Natural killer cell (primary cell): Measurements from ENCODE around the gene C1RL. TPM values are rescaled to one million over a fixed set of nuclear protein-coding genes. Genes with fewer than 3 reads are reported as not detected.

Experiments used
- ATAC-seq, 3 donors: fragments of 150-1000 bp in 2 of 3; fragments of 200-7000 bp in 1 of 3; cut with Tn5 transposase; 1 replicate in 1 of 3; 2 replicates in 2 of 3; pipeline ENCODE4 v1.10.0; 2021; ENCODE audit warnings: mild to moderate bottlenecking in 2 of 3, moderate library complexity in 2 of 3
- DNase-seq, 2 donors: peaks; one replicate each; pipeline versions ENCODE4 v3.0.0 to v3.0.0-alpha.2; 2013 to 2021; ENCODE audit warnings: mixed read lengths in 1 of 2
- H3K27ac ChIP-seq: one replicate; pipeline ENCODE4 v1.5.1; 2013; ENCODE audit warnings: mild to moderate bottlenecking, low read length
- H3K27me3 ChIP-seq: one replicate; pipeline ENCODE4 v1.6.1; 2013; ENCODE audit warnings: low read length; ENCODE audit not compliant: control insufficient read depth, insufficient read depth
- H3K36me3 ChIP-seq: one replicate; pipeline ENCODE4 v1.6.1; 2013; ENCODE audit warnings: low read length; ENCODE audit not compliant: control insufficient read depth, insufficient read depth
- H3K4me1 ChIP-seq: one replicate; pipeline ENCODE4 v1.6.1; 2013; ENCODE audit warnings: low read length; ENCODE audit not compliant: control insufficient read depth, insufficient read depth
- H3K4me3 ChIP-seq: one replicate; pipeline ENCODE4 v1.5.1; 2013; ENCODE audit warnings: low read length
- H3K9me3 ChIP-seq: one replicate; pipeline ENCODE4 v1.6.1; 2013; ENCODE audit warnings: low read length; ENCODE audit not compliant: control insufficient read depth, insufficient read depth
- H3K27ac Mint-ChIP-seq, 2 donors: one replicate each; pipeline ENCODE4 v1.8.0; 2022; ENCODE audit warnings: mild to moderate bottlenecking in 2 of 2, mixed read lengths in 2 of 2, moderate library complexity in 1 of 2
- H3K27me3 Mint-ChIP-seq, 2 donors: one replicate each; pipeline ENCODE4 v1.8.0; 2022; ENCODE audit warnings: low read depth in 2 of 2, mixed read lengths in 2 of 2
- H3K36me3 Mint-ChIP-seq: one replicate; pipeline ENCODE4 v1.8.0; 2022; ENCODE audit warnings: mixed read lengths
- H3K4me1 Mint-ChIP-seq, 2 donors: one replicate each; pipeline ENCODE4 v1.8.0; 2022; ENCODE audit warnings: mixed read lengths in 2 of 2
- H3K4me3 Mint-ChIP-seq: one replicate; pipeline ENCODE4 v1.8.0; 2022; ENCODE audit warnings: mild to moderate bottlenecking, moderate library complexity, mixed read lengths
- H3K9me3 Mint-ChIP-seq, 2 donors: one replicate each; pipeline ENCODE4 v1.8.0; 2022; ENCODE audit warnings: mixed read lengths in 2 of 2
- CTCF ChIP-seq: fragments of 200-600 bp; IDR thresholded peaks from one replicate; pipeline ENCODE4 v1.8.0; 2022; ENCODE audit warnings: antibody characterized with exemption
- WGBS: methylation state at CpG from one replicate; pipeline ENCODE4 v1.1.7; 2013; ENCODE audit warnings: missing lambda C conversion rate; ENCODE audit not compliant: insufficient coverage; 5-methylcytosine and 5-hydroxymethylcytosine counted together
- intact Hi-C: fragments of 100-400 bp; cut with micrococcal nuclease; formaldehyde crosslinking; loops from one replicate; pipeline ENCODE4 v1.14.2; 2022
- total RNA-seq, 4 donors: library from RNA; stranded (reverse); fragments of 120-200 nt in 1 of 4; gene quantifications; one replicate each; pipeline versions ENCODE4 v1.2.3 to v1.2.4, GENCODE V29; 2013 to 2022

C1RL gene
- total RNA-seq, 3 donors from 2014 or later (not counting 1 experiment from before 2014, with no cell fraction given), result 29.1 to 35.5 (median 31.0) TPM

DNA sequence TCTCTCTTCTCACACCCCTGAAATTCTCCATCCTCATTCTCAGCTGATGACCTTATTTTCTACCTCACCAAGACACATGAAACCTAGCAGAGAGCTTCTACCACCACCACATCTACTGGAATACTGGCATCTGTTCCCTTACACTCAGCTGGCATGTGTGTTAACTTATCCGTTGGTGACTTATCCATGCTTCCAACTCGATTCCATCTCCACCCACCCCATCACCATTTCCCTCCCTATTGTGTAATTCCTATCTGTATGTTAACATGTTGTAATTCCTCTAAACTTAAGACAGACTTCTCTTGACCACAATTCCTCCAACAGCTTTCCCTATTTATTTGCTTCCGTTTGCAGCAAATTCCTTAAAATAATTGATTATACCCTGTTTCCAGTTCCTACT is 33.1 kb downstream of the C1RL start:
- 87% methylated on average over 3 of the region's 3 CpGs for WGBS
- Mint-ChIP-seq H3K4me1 (peaks cover 0 to 8% of the 10 kb centered on the region in 2 donors), H3K36me3 (no peaks in the 10 kb centered on the region), H3K4me3 (no peak overlapping the region), H3K27ac (peak overlapping the region in 1 of 2 donors; percentile 37), H3K27me3 (peaks cover 16 to 22% of the 10 kb centered on the region in 2 donors), H3K9me3 (no peaks in the 10 kb centered on the region)
- ATAC-seq, result peak in 1 of 3 donors; percentile 20
- Histone ChIP-seq H3K27me3 (no peaks in the 10 kb centered on the region), H3K4me1 (no peaks in the 10 kb centered on the region), H3K27ac (no peak overlapping the region), H3K4me3 (no peak overlapping the region), H3K9me3 (no peaks in the 10 kb centered on the region), H3K36me3 (no peaks in the 10 kb centered on the region)
- intact Hi-C loops, result no loop called here
- no peak for TF ChIP-seq CTCF
- DNase-seq, result no peak

DNA sequence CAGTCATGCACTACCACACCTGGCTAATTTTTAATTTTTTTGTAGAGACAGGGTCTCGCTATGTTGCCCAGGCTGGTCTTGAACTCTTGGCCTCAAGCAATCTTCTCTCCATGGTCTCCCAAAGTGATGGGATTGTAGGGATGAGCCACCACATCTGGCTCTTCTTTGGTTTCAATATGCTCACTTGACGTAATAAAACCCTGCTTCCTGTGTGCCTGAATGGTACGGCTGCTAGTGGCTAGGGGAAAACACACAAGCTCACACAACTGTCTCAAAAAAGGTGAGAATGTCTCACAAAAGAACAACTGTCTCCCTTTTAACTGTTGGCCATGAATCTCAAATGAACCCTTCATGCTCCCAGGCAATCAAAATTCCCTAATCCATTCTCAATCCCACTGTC is 33.5 kb downstream of the C1RL start:
- H3K27ac ChIP-seq, result no peak overlapping the region
- peak; percentile 40 to 71 (median 56) for ATAC-seq

DNA sequence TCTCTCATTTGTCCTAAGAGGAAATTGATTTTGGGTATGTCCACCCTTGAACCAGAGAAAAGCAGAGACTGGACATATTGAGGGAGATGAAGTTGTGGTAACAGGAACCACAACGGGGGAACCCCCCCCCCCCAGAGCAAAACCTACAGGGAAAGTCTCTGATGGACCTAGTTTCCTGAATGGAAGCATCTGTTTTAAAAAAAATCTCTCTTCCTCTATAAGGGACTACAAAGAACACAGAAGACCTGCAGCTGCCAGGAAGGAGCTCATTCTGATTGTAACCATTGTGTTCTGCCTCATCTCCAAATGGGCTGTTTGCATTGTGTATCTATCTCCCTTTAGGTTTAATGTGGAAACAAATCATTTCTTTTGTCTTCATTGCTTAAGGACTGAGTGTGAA is 35.1 kb downstream of the C1RL start:
- Histone ChIP-seq H3K9me3 (no peaks in the 10 kb centered on the region), H3K27me3 (no peaks in the 10 kb centered on the region), H3K4me3 (no peak overlapping the region), H3K27ac (no peak overlapping the region), H3K36me3 (no peaks in the 10 kb centered on the region), H3K4me1 (no peaks in the 10 kb centered on the region)
- no peak for TF ChIP-seq CTCF
- WGBS, result no CpG with 5 or more reads among the region's 1 CpG
- H3K4me3 Mint-ChIP-seq, result no peak overlapping the region
- ATAC-seq, result no peak
- intact Hi-C loops, result no loop called here
- no peak for DNase-seq
- peaks cover 0 to 8% of the 10 kb centered on the region in 2 donors for H3K4me1 Mint-ChIP-seq
- no peaks in the 10 kb centered on the region for H3K9me3 Mint-ChIP-seq
- no peak overlapping the region for H3K27ac Mint-ChIP-seq
- H3K27me3 Mint-ChIP-seq, result peaks cover 16 to 29% of the 10 kb centered on the region in 2 donors
- H3K36me3 Mint-ChIP-seq, result no peaks in the 10 kb centered on the region

More for the DNA sequence above, 33.5 kb downstream of the C1RL start:
- intact Hi-C loops, result no loop called here
- Histone ChIP-seq H3K4me1 (no peaks in the 10 kb centered on the region), H3K4me3 (no peak overlapping the region), H3K9me3 (no peaks in the 10 kb centered on the region), H3K27me3 (no peaks in the 10 kb centered on the region), H3K36me3 (no peaks in the 10 kb centered on the region)
- no peak for TF ChIP-seq CTCF
- peak in 1 of 2 donors; percentile 15 for DNase-seq
- Mint-ChIP-seq H3K4me3 (no peak overlapping the region), H3K36me3 (no peaks in the 10 kb centered on the region), H3K4me1 (peaks cover 0 to 8% of the 10 kb centered on the region in 2 donors), H3K9me3 (no peaks in the 10 kb centered on the region), H3K27me3 (peaks cover 16 to 26% of the 10 kb centered on the region in 2 donors), H3K27ac (peak overlapping the region in 1 of 2 donors; percentile 37)
- 56% methylated on average over 3 of the region's 3 CpGs for WGBS

DNA sequence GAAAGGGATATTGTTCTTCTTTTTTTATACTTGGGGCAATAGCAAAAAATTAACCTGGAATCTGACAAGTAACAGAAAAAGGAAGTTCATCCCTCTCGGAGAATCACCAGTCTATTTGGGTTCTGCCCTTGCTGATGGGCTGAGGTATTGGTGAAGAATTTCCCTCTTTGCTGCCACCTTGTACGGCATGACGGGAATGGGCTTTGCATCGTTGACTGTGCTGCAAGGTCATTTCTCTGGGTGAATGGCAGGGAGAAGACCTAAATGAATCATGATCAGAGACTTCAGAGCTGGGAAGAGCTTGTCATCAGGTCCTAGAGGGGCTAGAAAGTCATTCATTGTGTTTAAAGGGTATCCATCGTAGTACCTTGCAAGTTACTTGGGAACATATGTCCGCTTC is 36.5 kb downstream of the C1RL start:
- peaks cover 18 to 29% of the 10 kb centered on the region in 2 donors for H3K27me3 Mint-ChIP-seq
- no peaks in the 10 kb centered on the region for H3K4me1 ChIP-seq
- DNase-seq (no peak), ATAC-seq (no peak)
- H3K4me1 Mint-ChIP-seq, result peaks cover 0 to 8% of the 10 kb centered on the region in 2 donors
- intact Hi-C loops, result no loop called here
- no peak overlapping the region for H3K4me3 Mint-ChIP-seq
- no peak overlapping the region for H3K27ac Mint-ChIP-seq
- TF ChIP-seq CTCF, result no peak
- H3K27me3 ChIP-seq, result no peaks in the 10 kb centered on the region
- no peaks in the 10 kb centered on the region for H3K9me3 ChIP-seq
- H3K36me3 Mint-ChIP-seq, result no peaks in the 10 kb centered on the region
- H3K9me3 Mint-ChIP-seq, result no peaks in the 10 kb centered on the region
- WGBS, result 92% methylated on average over 6 of the region's 6 CpGs
- no peaks in the 10 kb centered on the region for H3K36me3 ChIP-seq
- H3K27ac ChIP-seq, result no peak overlapping the region
- no peak overlapping the region for H3K4me3 ChIP-seq
